K562 (cell line): ENCODE data around the gene APLP1. TPM values are rescaled to one million over a fixed set of nuclear protein-coding genes. Genes with fewer than 3 reads are reported as not detected.
A peak's percentile ranks its signal among the peaks of the same experiment; 100 is the strongest.

Experiments used
- ATF1 ChIP-seq, 2 experiments: fragments of 450-650 bp in 1 of 2; IDR thresholded peaks; 2 replicates each; pipeline ENCODE4 v1.6.1; 2016; ENCODE audit warnings: missing compliant biosample characterization in 1 of 2, missing genetic modification characterization in 1 of 2
- BRD9 ChIP-seq: fragments of 450-650 bp; IDR thresholded peaks from 2 replicates; pipeline ENCODE4 v1.6.1; 2018; ENCODE audit warnings: low read depth; ENCODE audit not compliant: partially characterized antibody
- CHD2 ChIP-seq: IDR thresholded peaks from 2 replicates; pipeline ENCODE4 v1.6.1; 2011; ENCODE audit warnings: low read depth, low read length
- CHD7 ChIP-seq: fragments of 200-600 bp; sonication (generic); IDR thresholded peaks from one replicate; pipeline ENCODE4 v1.6.1; 2012; ENCODE audit warnings: mild to moderate bottlenecking, low read depth, low read length, inconsistent platforms
- L3MBTL2 ChIP-seq: fragments of 450-650 bp; IDR thresholded peaks from 2 replicates; pipeline ENCODE4 v1.6.1; 2016; ENCODE audit warnings: mild to moderate bottlenecking, moderate library complexity
- MYC ChIP-seq, 2 experiments: fragments of 250-450 bp in 1 of 2; sonication (Bioruptor Pico) in 1 of 2; IDR thresholded peaks; 2 replicates each; pipeline versions ENCODE4 v1.5.1 to v1.6.1; 2012 to 2021; ENCODE audit warnings: low read depth in 2 of 2, borderline replicate concordance in 1 of 2, improper control_type of control experiment in 1 of 2, low read length in 1 of 2, mild to moderate bottlenecking in 1 of 2, moderate library complexity in 1 of 2
- NBN ChIP-seq: fragments of 450-650 bp; IDR thresholded peaks from 2 replicates; pipeline ENCODE4 v1.6.1; 2016; ENCODE audit warnings: low read depth, mild to moderate bottlenecking
- NEUROD1 ChIP-seq: fragments of 150-350 bp; IDR thresholded peaks from 2 replicates; pipeline ENCODE4 v1.6.1; 2014; ENCODE audit warnings: borderline replicate concordance, low read length, low read depth; ENCODE audit not compliant: partially characterized antibody
- TEAD4 ChIP-seq, 2 experiments: sonication (generic) in 1 of 2; formaldehyde crosslinking in 1 of 2; IDR thresholded peaks; 2 replicates each; pipeline versions ENCODE4 v1.6.1 to v1.8.0; 2012 to 2022; ENCODE audit warnings: borderline replicate concordance in 1 of 2, inconsistent platforms in 1 of 2, low read length in 1 of 2, mild to moderate bottlenecking in 1 of 2, missing genetic modification reagents in 1 of 2
- ZNF740 ChIP-seq, 3 experiments: fragments of 200-800 bp in 1 of 3; sonication (Bioruptor generic) in 1 of 3; sonication (generic) in 1 of 3; formaldehyde crosslinking in 1 of 3; IDR thresholded peaks; 2 replicates each; pipeline versions ENCODE4 v1.6.1 to v1.8.0; 2016 to 2022; ENCODE audit warnings: mild to moderate bottlenecking in 2 of 3, missing compliant biosample characterization in 2 of 3, missing genetic modification characterization in 2 of 3, missing genetic modification reagents in 1 of 3
- polyA plus RNA-seq, 8 experiments: library from polyadenylated mRNA; depleted of rRNA in 4 of 8; stranded (reverse) in 5 of 8; unstranded in 3 of 8; fragments of >200 nt; fragmentation: Nextera tagmentation in 2 of 8; fragmentation: Illumina TruSeq in 1 of 8; extraction: Ambion mirVana in 2 of 8; extraction: Trizol in 1 of 8; gene quantifications; 2 replicates each; pipeline versions ENCODE4 v1.2.1 to v1.2.3, GENCODE V29; 2011 to 2014; ENCODE audit warnings: inconsistent platforms in 1 of 8, missing spikeins in 1 of 8
- total RNA-seq, 7 experiments: library from RNA; depleted of rRNA in 6 of 7; stranded (reverse); fragments of >200 nt in 6 of 7; fragmentation: Illumina TruSeq in 2 of 7; extraction: Trizol in 2 of 7; gene quantifications; 2 replicates each; pipeline versions ENCODE4 v1.2.1 to v1.2.3, GENCODE V29; 2011 to 2021; ENCODE audit warnings: low replicate concordance in 1 of 7
- TF ChIP-seq, protein P1 (sequence below): fragments of 450-650 bp; IDR thresholded peaks from 2 replicates; pipeline ENCODE4 v1.6.1; 2016; ENCODE audit warnings: antibody characterized with exemption

APLP1 gene
- total and polyA plus RNA-seq, 9 of the 15 experiments (the other 6 are each of a cell fraction or from before 2014, with no cell fraction given): 0.69 to 9.9 (median 4.7) TPM

DNA sequence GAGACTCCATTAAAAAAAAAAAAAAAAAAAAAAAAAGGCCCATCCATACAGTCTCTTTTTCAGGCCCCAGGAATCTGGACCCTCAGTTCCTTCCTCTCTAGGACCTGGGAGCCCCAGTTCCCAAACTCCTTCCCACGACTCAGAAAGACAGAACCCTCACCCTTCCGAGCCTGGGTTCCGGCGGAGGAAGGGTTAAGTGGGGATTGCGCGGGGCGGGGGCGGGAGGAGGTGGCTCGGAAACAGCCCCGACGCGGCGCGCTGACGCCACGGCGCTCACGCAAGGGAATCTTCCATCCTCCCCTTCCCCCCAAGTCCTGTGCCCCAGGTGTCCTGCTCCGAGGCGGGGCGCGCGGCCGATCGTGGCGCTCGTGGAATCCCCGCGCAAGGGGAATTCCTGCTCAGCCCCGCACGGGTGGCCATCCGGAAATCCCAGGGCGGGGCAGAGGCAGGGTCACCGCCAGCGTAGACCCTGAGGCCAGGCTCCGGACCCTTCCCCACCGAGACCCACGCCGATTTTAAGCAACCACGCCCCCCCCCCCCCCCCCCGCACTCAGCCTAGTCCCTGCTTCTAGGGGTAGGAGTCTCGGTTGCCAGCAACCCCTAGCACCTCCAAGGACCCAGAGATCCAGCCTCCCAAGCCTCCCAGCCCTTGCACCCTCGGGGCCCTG lies 31.3 kb downstream of the APLP1 start (continued):
- TF ChIP-seq CHD7 (no peak), MYC (IDR thresholded peaks at IDR 0.05; ENCODE audit: low read depth, low read length) (peak; percentile 68; the same call in 1 of the 2 replicates), MYC (CRISPR knock-in tag; IDR thresholded peaks at IDR 0.05; ENCODE audit: borderline replicate concordance, low read depth) (no peak), BRD9 (no peak), L3MBTL2 (peak; percentile 13; the same call in 1 of the 2 replicates), TEAD4 (IDR thresholded peaks at IDR 0.05; ENCODE audit: low read length) (no peak), TEAD4 (CRISPR knock-in tag; IDR thresholded peaks at IDR 0.05; ENCODE audit: borderline replicate concordance) (no peak), NBN (0 out of 2 replicates have a peak, but pooled peaks have one; percentile 53), CHD2 (peak; percentile 35; the same call in 1 of the 2 replicates), ZNF740 (CRISPR knock-in tag; IDR thresholded peaks at IDR 0.05) (peak; percentile 89), ZNF740 (tag; IDR thresholded peaks at IDR 0.05) (peak in 1 of 2 experiments; percentile 79; a peak in 2 of 4 replicates), ATF1 (CRISPR knock-in tag; IDR thresholded peaks at IDR 0.05) (no peak), ATF1 (tag; IDR thresholded peaks at IDR 0.05) (peak; percentile 87), NEUROD1 (no peak)
- TF ChIP-seq, protein P1, sequence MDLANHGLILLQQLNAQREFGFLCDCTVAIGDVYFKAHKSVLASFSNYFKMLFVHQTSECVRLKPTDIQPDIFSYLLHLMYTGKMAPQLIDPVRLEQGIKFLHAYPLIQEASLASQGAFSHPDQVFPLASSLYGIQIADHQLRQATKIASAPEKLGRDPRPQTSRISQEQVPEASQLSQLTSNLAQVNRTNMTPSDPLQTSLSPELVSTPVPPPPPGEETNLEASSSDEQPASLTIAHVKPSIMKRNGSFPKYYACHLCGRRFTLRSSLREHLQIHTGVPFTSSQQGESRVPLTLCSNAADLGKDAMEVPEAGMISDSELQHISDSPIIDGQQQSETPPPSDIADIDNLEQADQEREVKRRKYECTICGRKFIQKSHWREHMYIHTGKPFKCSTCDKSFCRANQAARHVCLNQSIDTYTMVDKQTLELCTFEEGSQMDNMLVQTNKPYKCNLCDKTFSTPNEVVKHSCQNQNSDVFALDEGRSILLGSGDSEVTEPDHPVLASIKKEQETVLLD: peak; percentile 96
